Epithelial cell of proximal tubule (primary cell): ENCODE data around the gene DMXL2. TPM values are rescaled to one million over a fixed set of nuclear protein-coding genes. Genes with fewer than 3 reads are reported as not detected.

Experiments
- DNase-seq: peaks from one replicate; pipeline ENCODE4 v3.0.0-alpha.2; 2011; ENCODE audit warnings: low read depth
- H3K4me3 ChIP-seq: 2 replicates; pipeline ENCODE4 v1.5.1; 2011; ENCODE audit warnings: low read depth, mild to moderate bottlenecking, low read length
- total RNA-seq: library from RNA; depleted of rRNA; stranded (reverse); fragments of >200 nt; gene quantifications from 2 replicates; pipeline ENCODE4 v1.2.3, GENCODE V29; 2015
- TF ChIP-seq, protein P1 (sequence below): conservative IDR thresholded peaks from 2 replicates; pipeline ENCODE4 v1.5.1; 2012; ENCODE audit warnings: low read depth, mild to moderate bottlenecking, low read length

DMXL2 gene
- total RNA-seq, 1 donor from 2014 or later, result 8.7 TPM

DNA sequence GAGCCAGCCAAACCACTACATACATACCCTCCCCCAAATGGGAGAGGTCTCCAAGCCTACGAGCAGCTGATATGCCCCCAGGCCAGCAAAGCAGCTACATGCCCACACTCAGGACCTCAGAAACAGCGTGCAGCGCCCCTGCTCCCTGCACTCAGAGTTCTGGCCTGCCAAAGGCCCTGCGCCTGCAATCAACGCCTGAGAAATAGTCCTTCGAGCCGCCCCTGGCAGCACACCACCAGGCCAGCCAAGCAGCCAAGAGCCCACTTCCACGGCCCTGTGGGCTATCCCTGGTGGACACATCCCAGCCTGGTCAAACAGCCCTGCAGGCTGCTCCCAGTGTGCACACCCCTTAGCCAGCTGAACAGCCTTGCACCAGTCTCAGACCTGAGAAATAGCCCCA, 139.1 kb downstream of the DMXL2 start:
- TF ChIP-seq, protein P1, sequence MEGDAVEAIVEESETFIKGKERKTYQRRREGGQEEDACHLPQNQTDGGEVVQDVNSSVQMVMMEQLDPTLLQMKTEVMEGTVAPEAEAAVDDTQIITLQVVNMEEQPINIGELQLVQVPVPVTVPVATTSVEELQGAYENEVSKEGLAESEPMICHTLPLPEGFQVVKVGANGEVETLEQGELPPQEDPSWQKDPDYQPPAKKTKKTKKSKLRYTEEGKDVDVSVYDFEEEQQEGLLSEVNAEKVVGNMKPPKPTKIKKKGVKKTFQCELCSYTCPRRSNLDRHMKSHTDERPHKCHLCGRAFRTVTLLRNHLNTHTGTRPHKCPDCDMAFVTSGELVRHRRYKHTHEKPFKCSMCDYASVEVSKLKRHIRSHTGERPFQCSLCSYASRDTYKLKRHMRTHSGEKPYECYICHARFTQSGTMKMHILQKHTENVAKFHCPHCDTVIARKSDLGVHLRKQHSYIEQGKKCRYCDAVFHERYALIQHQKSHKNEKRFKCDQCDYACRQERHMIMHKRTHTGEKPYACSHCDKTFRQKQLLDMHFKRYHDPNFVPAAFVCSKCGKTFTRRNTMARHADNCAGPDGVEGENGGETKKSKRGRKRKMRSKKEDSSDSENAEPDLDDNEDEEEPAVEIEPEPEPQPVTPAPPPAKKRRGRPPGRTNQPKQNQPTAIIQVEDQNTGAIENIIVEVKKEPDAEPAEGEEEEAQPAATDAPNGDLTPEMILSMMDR, result no peak
- no peak overlapping the region for H3K4me3 ChIP-seq
- DNase-seq, result no peak

DNA sequence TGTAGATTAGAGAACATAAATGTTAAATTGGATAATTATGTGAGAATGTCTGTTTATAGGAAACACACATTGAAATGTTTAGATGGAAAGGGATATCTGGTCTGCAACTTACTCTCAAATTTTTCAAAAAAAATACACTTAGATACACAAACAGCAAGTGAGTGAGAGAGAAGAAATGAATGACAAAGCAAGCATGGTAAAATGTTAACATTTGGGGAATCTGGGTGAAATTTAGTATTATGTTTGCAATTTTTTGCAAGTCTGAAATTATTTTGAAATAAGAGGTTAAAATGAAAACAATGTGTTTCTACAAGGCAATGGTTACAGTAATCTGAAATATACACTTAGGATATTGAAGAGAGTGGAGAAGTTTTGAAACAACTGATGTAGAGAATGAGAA, 146.8 kb downstream of the DMXL2 start:
- TF ChIP-seq, protein P1, result no peak
- no peak overlapping the region for H3K4me3 ChIP-seq
- DNase-seq, result no peak

DNA sequence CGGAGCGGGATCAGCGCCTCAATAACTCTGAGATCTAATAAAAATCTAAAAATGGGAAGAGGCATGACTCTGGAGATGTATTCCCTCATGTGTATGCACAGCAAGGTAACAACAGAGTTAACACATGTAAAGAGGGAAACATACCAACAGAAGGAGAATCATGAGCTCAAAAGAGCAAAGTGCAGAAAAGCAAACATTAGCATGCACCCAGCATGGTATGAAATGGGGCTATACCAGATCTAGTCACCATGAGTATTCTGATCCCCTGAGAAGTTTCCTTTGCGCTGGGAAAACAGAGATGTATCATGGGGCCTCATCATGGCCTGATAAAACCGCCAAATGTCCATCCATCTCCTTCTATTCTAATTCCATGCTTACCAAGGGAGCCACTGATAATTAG, 152.1 kb downstream of the DMXL2 start:
- TF ChIP-seq, protein P1, result no peak
- no peak for DNase-seq
- H3K4me3 ChIP-seq, result no peak overlapping the region

DNA sequence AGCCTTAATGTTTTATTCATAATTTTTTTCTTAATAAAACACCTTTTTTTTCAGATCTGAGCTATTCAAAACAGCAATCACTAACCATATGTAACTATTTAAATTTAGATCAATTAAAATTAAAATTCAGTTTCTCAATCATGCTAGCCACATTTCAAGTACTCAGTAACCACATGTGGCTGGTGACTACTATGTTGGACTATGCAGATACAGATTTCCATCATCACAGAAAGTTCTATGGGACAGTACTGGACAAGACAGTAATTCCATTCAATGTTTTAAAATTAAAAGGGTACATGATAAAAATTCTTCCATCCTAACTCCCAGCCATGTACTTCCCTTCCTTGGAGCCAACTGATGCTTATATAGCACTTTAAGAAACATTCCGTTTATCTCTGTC, 161.8 kb downstream of the DMXL2 start:
- DNase-seq, result no peak
- TF ChIP-seq, protein P1, result no peak
- no peak overlapping the region for H3K4me3 ChIP-seq

DNA sequence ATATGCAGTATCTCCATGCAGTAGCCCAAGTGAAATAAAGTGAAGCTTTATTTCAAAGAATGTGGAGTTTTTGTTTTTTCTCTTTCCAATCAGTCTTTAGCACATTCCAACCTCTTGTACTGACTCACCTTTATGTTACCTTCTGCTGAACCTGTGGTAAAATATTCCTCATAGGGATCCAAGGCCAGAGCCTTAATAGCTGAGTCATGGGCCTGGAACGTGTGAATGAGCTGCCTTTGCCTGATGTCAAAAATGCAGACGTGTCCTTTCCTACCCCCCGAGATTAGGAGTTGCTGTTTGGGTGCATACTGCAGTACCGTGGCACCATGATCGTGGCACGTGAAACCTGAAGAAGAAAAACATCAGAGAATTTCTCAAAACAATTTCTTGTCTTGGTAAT, 172.6 kb downstream of the DMXL2 start:
- DNase-seq, result peak; percentile 31
- TF ChIP-seq, protein P1, result no peak
- no peak overlapping the region for H3K4me3 ChIP-seq

DNA sequence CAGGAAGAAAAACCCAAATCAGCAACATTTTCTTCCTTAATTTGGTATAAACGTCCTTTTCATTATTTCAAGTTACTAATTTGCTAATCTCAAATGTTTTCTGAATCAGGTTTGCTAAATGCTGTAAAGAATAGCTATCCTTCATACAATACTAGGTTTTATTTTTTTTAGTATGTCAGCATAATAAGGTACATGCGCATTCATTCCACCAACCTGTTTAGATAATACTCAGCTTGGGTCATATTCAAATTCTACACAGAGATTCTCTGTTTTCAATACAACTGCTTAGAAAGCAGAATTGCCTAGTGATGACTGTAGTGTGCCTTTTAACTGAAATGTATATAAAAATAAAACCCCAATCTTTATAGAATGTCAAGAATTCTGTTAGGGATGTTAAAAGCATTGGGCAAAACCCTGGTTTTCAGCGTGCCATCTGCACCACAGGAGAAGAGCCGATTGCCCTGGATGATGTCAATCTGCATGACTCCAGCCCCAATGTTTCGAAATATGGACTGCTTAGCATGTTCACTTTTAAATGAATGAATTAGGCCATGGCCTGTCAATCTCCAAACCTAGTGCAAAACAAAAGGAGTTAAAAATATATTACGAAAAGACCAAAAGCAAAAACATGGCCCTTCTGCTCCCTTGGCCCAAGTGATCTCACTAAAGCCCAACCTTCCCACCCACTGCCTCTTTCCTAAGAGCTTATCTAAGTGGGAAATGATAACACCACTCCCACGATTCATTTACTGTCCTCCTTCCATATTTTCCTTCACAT, 173.8 kb downstream of the DMXL2 start:
- TF ChIP-seq, protein P1, result no peak
- H3K4me3 ChIP-seq, result no peak overlapping the region
- no peak for DNase-seq
